PC-9 (cell line): ENCODE measurements around the gene CHFR. TPM values are rescaled to one million over a fixed set of nuclear protein-coding genes. Genes with fewer than 3 reads are reported as not detected.

Source experiments
- BruUV-seq: library from RNA; stranded (reverse); fragments of 400-500 nt; replicated peaks from 2 replicates; lab custom pipeline; 2021; lab: Mats Ljungman, UMichigan
- CTCF ChIA-PET: fragments of 300-600 bp; sonication (Branson Sonifier 250); formaldehyde crosslinking; loops from one replicate; lab custom pipeline; 2022; ENCODE audit warnings: antibody characterized with exemption; lab: Charles Lee
- POLR2A ChIA-PET: fragments of 300-600 bp; sonication (Branson Sonifier 250); formaldehyde crosslinking; loops from one replicate; lab custom pipeline; 2022; ENCODE audit warnings: antibody characterized with exemption; ENCODE audit not compliant: unreplicated experiment; lab: Charles Lee
- DNase-seq, 2 experiments: peaks; one replicate each; pipeline versions ENCODE4 v3.0.0 to v3.0.0-alpha.2; 2015 to 2022; ENCODE audit warnings: mixed read lengths in 1 of 2
- H2AFZ ChIP-seq: fragments of 200-600 bp; sonication (generic); 2 replicates; pipeline ENCODE4 v1.8.1; 2017; ENCODE audit warnings: antibody characterized with exemption
- H3F3A ChIP-seq: fragments of 200-600 bp; sonication (generic); 2 replicates; pipeline ENCODE4 v1.8.1; 2017; ENCODE audit warnings: antibody characterized with exemption, mild to moderate bottlenecking, low read depth; ENCODE audit not compliant: insufficient read depth
- H3K27ac ChIP-seq: fragments of 200-600 bp; sonication (generic); 2 replicates; pipeline ENCODE4 v1.6.1; 2016; ENCODE audit warnings: mixed run types
- H3K27me3 ChIP-seq: fragments of 200-600 bp; sonication (generic); 2 replicates; pipeline ENCODE4 v1.6.1; 2016; ENCODE audit warnings: low read depth, mixed run types; ENCODE audit not compliant: insufficient read depth
- H3K36me3 ChIP-seq: fragments of 200-600 bp; sonication (generic); 2 replicates; pipeline ENCODE4 v1.6.1; 2016; ENCODE audit warnings: low read depth, mixed run types
- H3K4me1 ChIP-seq: fragments of 200-600 bp; sonication (generic); replicated peaks from 2 replicates; pipeline ENCODE4 v1.6.1; 2016; ENCODE audit warnings: mixed run types; ENCODE audit not compliant: insufficient read depth
- H3K4me2 ChIP-seq: fragments of 200-600 bp; sonication (generic); 2 replicates; pipeline ENCODE4 v1.6.1; 2017; ENCODE audit warnings: mixed run types
- H3K4me3 ChIP-seq: fragments of 200-600 bp; sonication (generic); 2 replicates; pipeline ENCODE4 v1.6.1; 2016; ENCODE audit warnings: mixed run types
- H3K79me2 ChIP-seq: fragments of 200-600 bp; sonication (generic); 2 replicates; pipeline ENCODE4 v1.6.1; 2017; ENCODE audit warnings: low read depth, mixed run types
- H3K9me2 ChIP-seq: fragments of 200-600 bp; sonication (generic); 2 replicates; pipeline ENCODE4 v1.8.1; 2017; ENCODE audit warnings: mild to moderate bottlenecking; ENCODE audit not compliant: insufficient read depth
- H3K9me3 ChIP-seq: fragments of 200-600 bp; sonication (generic); 2 replicates; pipeline ENCODE4 v1.8.1; 2016; ENCODE audit warnings: low read depth; ENCODE audit not compliant: insufficient read depth
- H4K20me1 ChIP-seq: fragments of 200-600 bp; sonication (generic); 2 replicates; pipeline ENCODE4 v1.8.1; 2017; ENCODE audit not compliant: insufficient read depth
- CTCF ChIP-seq: fragments of 200-600 bp; sonication (generic); conservative IDR thresholded peaks from 2 replicates; pipeline ENCODE4 v1.6.1; 2017; ENCODE audit warnings: mixed run types, antibody characterized with exemption, mild to moderate bottlenecking, moderate library complexity
- EZH2 ChIP-seq: fragments of 200-600 bp; sonication (generic); IDR thresholded peaks from 2 replicates; pipeline ENCODE4 v1.8.0; 2017; ENCODE audit warnings: antibody characterized with exemption, low read depth
- intact Hi-C: fragments of 100-400 bp; cut with micrococcal nuclease; formaldehyde crosslinking; loops from one replicate; pipeline ENCODE4 v1.10.0; 2022; ENCODE audit not compliant: unreplicated experiment
- total RNA-seq: library from RNA; stranded (reverse); gene quantifications from 2 replicates; pipeline ENCODE4 v1.2.3, GENCODE V29; 2021

The CHFR gene
- total RNA-seq, 1 experiment from 2014 or later: 17.8 TPM

- no peaks in the 10 kb centered on the region for H3K36me3 ChIP-seq
- H3K4me2 ChIP-seq: no peak overlapping the region
- no peak for TF ChIP-seq EZH2
- TF ChIP-seq CTCF: no peak
- no TSS peak for BruUV-seq
- no peaks in the 10 kb centered on the region for H3K9me3 ChIP-seq
- no peaks in the 10 kb centered on the region for H3K9me2 ChIP-seq
- intact Hi-C loops: no loop called here
- ChIA-PET CTCF (no interaction called here), POLR2A (no interaction called here)
- no peaks in the 10 kb centered on the region; the same call in 1 of the 2 replicates for H3F3A ChIP-seq
- H3K27ac ChIP-seq: no peak overlapping the region
- H2AFZ ChIP-seq: no peak overlapping the region
- H3K4me1 ChIP-seq: 0 out of 2 replicates have a peak, but pooled peaks cover 2% of the 10 kb centered on the region
- no peak overlapping the region for H3K4me3 ChIP-seq
- H3K79me2 ChIP-seq: no peaks in the 10 kb centered on the region
- DNase-seq: no peak
- H3K27me3 ChIP-seq: no peaks in the 10 kb centered on the region
- no peaks in the 10 kb centered on the region for H4K20me1 ChIP-seq
Measured at GRCh38 chr12:132834181-132834711, 53.2 kb downstream of the CHFR start.

GRCh38 chr12:132833341-132833740 is 54.1 kb downstream of the CHFR start:
- Histone ChIP-seq H3K4me3 (no peak overlapping the region), H3K4me2 (no peak overlapping the region), H3K27me3 (no peaks in the 10 kb centered on the region), H3K9me3 (no peaks in the 10 kb centered on the region), H3K36me3 (no peaks in the 10 kb centered on the region), H2AFZ (no peak overlapping the region), H3K27ac (no peak overlapping the region), H3F3A (no peaks in the 10 kb centered on the region; the same call in 1 of the 2 replicates), H3K4me1 (0 out of 2 replicates have a peak, but pooled peaks cover 3% of the 10 kb centered on the region), H3K79me2 (peaks cover 1% of the 10 kb centered on the region), H3K9me2 (no peaks in the 10 kb centered on the region), H4K20me1 (no peaks in the 10 kb centered on the region)
- intact Hi-C loops: no loop called here
- BruUV-seq: no TSS peak
- ChIA-PET POLR2A (no interaction called here), CTCF (no interaction called here)
- TF ChIP-seq CTCF (no peak), EZH2 (no peak)
- no peak for DNase-seq

GRCh38 chr12:132831771-132832170 is 55.6 kb downstream of the CHFR start:
- TF ChIP-seq EZH2 (no peak), CTCF (no peak)
- H3K27me3 ChIP-seq: no peaks in the 10 kb centered on the region
- BruUV-seq: no TSS peak
- peaks cover 6% of the 10 kb centered on the region for H3K36me3 ChIP-seq
- H2AFZ ChIP-seq: no peak overlapping the region
- no peak overlapping the region for H3K4me2 ChIP-seq
- H3K9me3 ChIP-seq: no peaks in the 10 kb centered on the region
- intact Hi-C loops: no loop called here
- no peaks in the 10 kb centered on the region; the same call in 1 of the 2 replicates for H3F3A ChIP-seq
- H3K4me1 ChIP-seq: peaks cover 13% of the 10 kb centered on the region; the same call in 1 of the 2 replicates
- no peak overlapping the region for H3K4me3 ChIP-seq
- CTCF ChIA-PET: no interaction called here
- H3K27ac ChIP-seq: no peak overlapping the region
- peaks cover 8% of the 10 kb centered on the region for H4K20me1 ChIP-seq
- POLR2A ChIA-PET: no interaction called here
- no peaks in the 10 kb centered on the region for H3K9me2 ChIP-seq
- DNase-seq: no peak
- H3K79me2 ChIP-seq: peaks cover 17% of the 10 kb centered on the region
